Natural killer cell (primary cell): ENCODE results near the gene ARL14. TPM values are rescaled to one million over a fixed set of nuclear protein-coding genes. Genes with fewer than 3 reads are reported as not detected.

Source experiments
- ATAC-seq, 3 donors: fragments of 150-1000 bp in 2 of 3; fragments of 200-7000 bp in 1 of 3; cut with Tn5 transposase; 1 replicate in 1 of 3; 2 replicates in 2 of 3; pipeline ENCODE4 v1.10.0; 2021; ENCODE audit warnings: mild to moderate bottlenecking in 2 of 3, moderate library complexity in 2 of 3
- DNase-seq, 2 donors: peaks; one replicate each; pipeline versions ENCODE4 v3.0.0 to v3.0.0-alpha.2; 2013 to 2021; ENCODE audit warnings: mixed read lengths in 1 of 2
- H3K27ac ChIP-seq: one replicate; pipeline ENCODE4 v1.5.1; 2013; ENCODE audit warnings: mild to moderate bottlenecking, low read length
- H3K27me3 ChIP-seq: one replicate; pipeline ENCODE4 v1.6.1; 2013; ENCODE audit warnings: low read length; ENCODE audit not compliant: control insufficient read depth, insufficient read depth
- H3K36me3 ChIP-seq: one replicate; pipeline ENCODE4 v1.6.1; 2013; ENCODE audit warnings: low read length; ENCODE audit not compliant: control insufficient read depth, insufficient read depth
- H3K4me1 ChIP-seq: one replicate; pipeline ENCODE4 v1.6.1; 2013; ENCODE audit warnings: low read length; ENCODE audit not compliant: control insufficient read depth, insufficient read depth
- H3K4me3 ChIP-seq: one replicate; pipeline ENCODE4 v1.5.1; 2013; ENCODE audit warnings: low read length
- H3K9me3 ChIP-seq: one replicate; pipeline ENCODE4 v1.6.1; 2013; ENCODE audit warnings: low read length; ENCODE audit not compliant: control insufficient read depth, insufficient read depth
- H3K27ac Mint-ChIP-seq, 2 donors: one replicate each; pipeline ENCODE4 v1.8.0; 2022; ENCODE audit warnings: mild to moderate bottlenecking in 2 of 2, mixed read lengths in 2 of 2, moderate library complexity in 1 of 2
- H3K27me3 Mint-ChIP-seq, 2 donors: one replicate each; pipeline ENCODE4 v1.8.0; 2022; ENCODE audit warnings: low read depth in 2 of 2, mixed read lengths in 2 of 2
- H3K36me3 Mint-ChIP-seq: one replicate; pipeline ENCODE4 v1.8.0; 2022; ENCODE audit warnings: mixed read lengths
- H3K4me1 Mint-ChIP-seq, 2 donors: one replicate each; pipeline ENCODE4 v1.8.0; 2022; ENCODE audit warnings: mixed read lengths in 2 of 2
- H3K4me3 Mint-ChIP-seq: one replicate; pipeline ENCODE4 v1.8.0; 2022; ENCODE audit warnings: mild to moderate bottlenecking, moderate library complexity, mixed read lengths
- H3K9me3 Mint-ChIP-seq, 2 donors: one replicate each; pipeline ENCODE4 v1.8.0; 2022; ENCODE audit warnings: mixed read lengths in 2 of 2
- CTCF ChIP-seq: fragments of 200-600 bp; IDR thresholded peaks from one replicate; pipeline ENCODE4 v1.8.0; 2022; ENCODE audit warnings: antibody characterized with exemption
- WGBS: methylation state at CpG from one replicate; pipeline ENCODE4 v1.1.7; 2013; ENCODE audit warnings: missing lambda C conversion rate; ENCODE audit not compliant: insufficient coverage; 5-methylcytosine and 5-hydroxymethylcytosine counted together
- intact Hi-C: fragments of 100-400 bp; cut with micrococcal nuclease; formaldehyde crosslinking; loops from one replicate; pipeline ENCODE4 v1.14.2; 2022
- total RNA-seq, 4 donors: library from RNA; stranded (reverse); fragments of 120-200 nt in 1 of 4; gene quantifications; one replicate each; pipeline versions ENCODE4 v1.2.3 to v1.2.4, GENCODE V29; 2013 to 2022

The ARL14 gene
- total RNA-seq: not detected
- 0.23 TPM for total RNA-seq (2013)

- Histone ChIP-seq H3K36me3 (no peaks in the 10 kb centered on the region), H3K27ac (no peak within 1 kb of the TSS), H3K4me1 (no peaks in the 10 kb centered on the region), H3K27me3 (peaks cover 3% of the 10 kb centered on the region), H3K4me3 (no peak within 1 kb of the TSS), H3K9me3 (no peaks in the 10 kb centered on the region)
- Mint-ChIP-seq H3K27ac (no peak within 1 kb of the TSS), H3K9me3 (no peaks in the 10 kb centered on the region), H3K4me3 (no peak within 1 kb of the TSS), H3K36me3 (no peaks in the 10 kb centered on the region), H3K27me3 (peaks cover 12 to 22% of the 10 kb centered on the region in 2 donors), H3K4me1 (no peaks in the 10 kb centered on the region)
- intact Hi-C loops: no loop called here
- no peak for TF ChIP-seq CTCF
- DNase-seq (no peak), ATAC-seq (no peak)
- 100% methylated on average over 1 of the region's 4 CpGs for WGBS
Observed at GRCh38 chr3:160676547-160677303, at the start of gene ARL14. Gene ARL14, plus strand, starts transcription at chr3:160677160. Its CDS starts 187 bp downstream, at chr3:160677347.

GRCh38 chr3:160629491-160629890, 47.5 kb upstream of the ARL14 start:
- H3K9me3 Mint-ChIP-seq: no peaks in the 10 kb centered on the region
- H3K4me1 Mint-ChIP-seq: no peaks in the 10 kb centered on the region
- DNase-seq (no peak), ATAC-seq (no peak)
- peaks cover 10 to 42% of the 10 kb centered on the region in 2 donors for H3K27me3 Mint-ChIP-seq
- no peaks in the 10 kb centered on the region for H3K36me3 ChIP-seq
- no peaks in the 10 kb centered on the region for H3K36me3 Mint-ChIP-seq
- TF ChIP-seq CTCF: no peak
- peaks cover 4% of the 10 kb centered on the region for H3K27me3 ChIP-seq
- H3K4me3 ChIP-seq: no peak overlapping the region
- H3K4me3 Mint-ChIP-seq: no peak overlapping the region
- H3K27ac Mint-ChIP-seq: no peak overlapping the region
- H3K27ac ChIP-seq: no peak overlapping the region
- intact Hi-C loops: no loop called here
- no peaks in the 10 kb centered on the region for H3K9me3 ChIP-seq
- WGBS: 100% methylated on average over 1 of the region's 2 CpGs
- no peaks in the 10 kb centered on the region for H3K4me1 ChIP-seq

- H3K36me3 ChIP-seq: no peaks in the 10 kb centered on the region
- ATAC-seq: no peak
- 79% methylated on average over 3 of the region's 4 CpGs for WGBS
- Mint-ChIP-seq H3K4me3 (no peak overlapping the region), H3K36me3 (no peaks in the 10 kb centered on the region), H3K27ac (no peak overlapping the region), H3K9me3 (no peaks in the 10 kb centered on the region), H3K27me3 (peaks cover 15 to 38% of the 10 kb centered on the region in 2 donors), H3K4me1 (no peaks in the 10 kb centered on the region)
- peaks cover 2% of the 10 kb centered on the region for H3K27me3 ChIP-seq
- H3K27ac ChIP-seq: no peak overlapping the region
- no peaks in the 10 kb centered on the region for H3K4me1 ChIP-seq
- no peak for DNase-seq
- intact Hi-C loops: no loop called here
- H3K4me3 ChIP-seq: no peak overlapping the region
- H3K9me3 ChIP-seq: no peaks in the 10 kb centered on the region
- TF ChIP-seq CTCF: no peak
Observed at GRCh38 chr3:160633361-160634083, 43.4 kb upstream of the ARL14 start.
